Urothelium cell line (cell line): ENCODE data around the gene TMEFF2.
A peak's percentile ranks its signal among the peaks of the same experiment; 100 is the strongest.

ENCODE experiments used
- DNase-seq: peaks from one replicate; pipeline ENCODE4 v3.0.0; 2011; ENCODE audit warnings: low spot score, mixed read lengths
- FAIRE-seq: peaks from 2 replicates; lab custom pipeline; 2011; peaks lifted over from hg19 to GRCh38; lab: Jason Lieb, UNC

Gene TMEFF2

GRCh38 chr2:192186806-192187205 is 7.9 kb downstream of the TMEFF2 start:
- no peak for FAIRE-seq
- DNase-seq: no peak

- DNase-seq (no peak), FAIRE-seq (no peak)
Measured at GRCh38 chr2:192184349-192184748, 10.4 kb downstream of the TMEFF2 start.

- no peak for FAIRE-seq
- no peak for DNase-seq
Measured at GRCh38 chr2:192183296-192183695, 11.4 kb downstream of the TMEFF2 start.

- DNase-seq (no peak), FAIRE-seq (no peak)
Measured at GRCh38 chr2:192166946-192167345, 27.8 kb downstream of the TMEFF2 start.

GRCh38 chr2:192165842-192166241 is 28.9 kb downstream of the TMEFF2 start:
- FAIRE-seq (no peak), DNase-seq (no peak)

- FAIRE-seq (no peak), DNase-seq (peak; percentile 43)
Measured at GRCh38 chr2:192162392-192163042, 32.2 kb downstream of the TMEFF2 start.

GRCh38 chr2:192161656-192162290 is 33.0 kb downstream of the TMEFF2 start:
- FAIRE-seq (no peak), DNase-seq (no peak)

GRCh38 chr2:192159736-192160135 is 35.0 kb downstream of the TMEFF2 start:
- FAIRE-seq: no peak

GRCh38 chr2:192159208-192159607 is 35.5 kb downstream of the TMEFF2 start:
- FAIRE-seq: no peak
- no peak for DNase-seq

More at GRCh38 chr2:192159736-192160135, 35.0 kb downstream of the TMEFF2 start:
- DNase-seq: no peak

- FAIRE-seq: no peak
- no peak for DNase-seq
Measured at GRCh38 chr2:192157776-192158175, 37.0 kb downstream of the TMEFF2 start.

GRCh38 chr2:192155511-192156118 is 39.1 kb downstream of the TMEFF2 start:
- DNase-seq: no peak
- FAIRE-seq: no peak

GRCh38 chr2:192153561-192153960 is 41.2 kb downstream of the TMEFF2 start:
- no peak for DNase-seq
- no peak for FAIRE-seq

GRCh38 chr2:192151853-192152252 is 42.9 kb downstream of the TMEFF2 start:
- peak; percentile 27 for DNase-seq
- no peak for FAIRE-seq

- FAIRE-seq (no peak), DNase-seq (no peak)
Measured at GRCh38 chr2:192150166-192150565, 44.6 kb downstream of the TMEFF2 start.

GRCh38 chr2:192148620-192149321 is 46.0 kb downstream of the TMEFF2 start:
- FAIRE-seq (peak; percentile 69), DNase-seq (peak; percentile 14)

- DNase-seq: no peak
- no peak for FAIRE-seq
Measured at GRCh38 chr2:192148241-192148619, 46.5 kb downstream of the TMEFF2 start.

GRCh38 chr2:192146069-192147015 is 48.4 kb downstream of the TMEFF2 start:
- no peak for FAIRE-seq
- DNase-seq: peak; percentile 21

GRCh38 chr2:192145496-192145895 is 49.2 kb downstream of the TMEFF2 start:
- DNase-seq: no peak
- no peak for FAIRE-seq

- DNase-seq (no peak), FAIRE-seq (no peak)
Measured at GRCh38 chr2:192140236-192140839, 54.4 kb downstream of the TMEFF2 start.

GRCh38 chr2:192139813-192140212 is 54.9 kb downstream of the TMEFF2 start:
- no peak for FAIRE-seq

More at GRCh38 chr2:192139813-192140212, 54.9 kb downstream of the TMEFF2 start:
- DNase-seq: no peak
